Calu3 (cell line): ENCODE measurements around the gene PHEX. TPM values are rescaled to one million over a fixed set of nuclear protein-coding genes. Genes with fewer than 3 reads are reported as not detected.

ENCODE experiments used
- BruUV-seq: library from RNA; stranded (reverse); fragments of 400-500 nt; replicated peaks from 2 replicates; lab custom pipeline; 2021; lab: Mats Ljungman, UMichigan
- CTCF ChIA-PET: fragments of 300-600 bp; sonication (Branson Sonifier 250); formaldehyde crosslinking; loops from one replicate; lab custom pipeline; 2022; ENCODE audit warnings: antibody characterized with exemption; lab: Charles Lee
- DNase-seq: peaks from one replicate; pipeline ENCODE4 v3.0.0; 2022
- H3K27ac Mint-ChIP-seq: one replicate; pipeline ENCODE4 v1.8.0; 2022; ENCODE audit warnings: mixed read lengths; ENCODE audit not compliant: unreplicated experiment
- H3K27me3 Mint-ChIP-seq: one replicate; pipeline ENCODE4 v1.8.0; 2022; ENCODE audit warnings: mixed read lengths; ENCODE audit not compliant: unreplicated experiment
- H3K36me3 Mint-ChIP-seq: one replicate; pipeline ENCODE4 v1.8.0; 2022; ENCODE audit warnings: mild to moderate bottlenecking, moderate library complexity, mixed read lengths; ENCODE audit not compliant: insufficient read depth, unreplicated experiment
- H3K4me1 Mint-ChIP-seq: one replicate; pipeline ENCODE4 v1.8.0; 2022; ENCODE audit warnings: mild to moderate bottlenecking, low read depth, mixed read lengths; ENCODE audit not compliant: unreplicated experiment
- H3K4me3 Mint-ChIP-seq: one replicate; pipeline ENCODE4 v1.8.0; 2022; ENCODE audit warnings: mild to moderate bottlenecking, low read depth, moderate library complexity, mixed read lengths; ENCODE audit not compliant: unreplicated experiment
- H3K9me3 Mint-ChIP-seq: one replicate; pipeline ENCODE4 v1.8.0; 2022; ENCODE audit warnings: low read depth, mixed read lengths; ENCODE audit not compliant: unreplicated experiment
- CTCF ChIP-seq: fragments of 200-600 bp; IDR thresholded peaks from one replicate; pipeline ENCODE4 v1.8.0; 2022; ENCODE audit warnings: antibody characterized with exemption; ENCODE audit not compliant: unreplicated experiment
- intact Hi-C: fragments of 100-400 bp; cut with micrococcal nuclease; formaldehyde crosslinking; loops from one replicate; pipeline ENCODE4 v1.10.0; 2022; ENCODE audit not compliant: unreplicated experiment
- total RNA-seq: library from RNA; stranded (reverse); gene quantifications from 2 replicates; pipeline ENCODE4 v1.2.3, GENCODE V29; 2022

The PHEX gene
- total RNA-seq, 1 experiment from 2014 or later = 0.57 TPM

- BruUV-seq = no TSS peak
- intact Hi-C loops = no loop called here
These were observed 174.7 kb downstream of the PHEX start for GRCh38 chrX:22206781-22207180.

GRCh38 chrX:22220941-22221340 lies 188.8 kb downstream of the PHEX start:
- Mint-ChIP-seq H3K36me3 (no peaks in the 10 kb centered on the region), H3K9me3 (peaks cover 2% of the 10 kb centered on the region), H3K4me1 (no peaks in the 10 kb centered on the region), H3K27ac (no peak overlapping the region), H3K4me3 (no peak overlapping the region), H3K27me3 (no peaks in the 10 kb centered on the region)
- no peak for DNase-seq
- intact Hi-C loops = no loop called here
- CTCF ChIA-PET = no interaction called here
- TF ChIP-seq CTCF = no peak
- BruUV-seq = no TSS peak

More at GRCh38 chrX:22206781-22207180, 174.7 kb downstream of the PHEX start:
- Mint-ChIP-seq H3K4me3 (no peak overlapping the region), H3K4me1 (no peaks in the 10 kb centered on the region), H3K36me3 (no peaks in the 10 kb centered on the region), H3K27me3 (no peaks in the 10 kb centered on the region), H3K9me3 (no peaks in the 10 kb centered on the region), H3K27ac (no peak overlapping the region)
- CTCF ChIA-PET = interaction anchor here (0.9 kb wide), 1 partner anchor 12 kb away, joined by 3 read pairs; no protein-coding TSS in a partner anchor
- DNase-seq = no peak
- no peak for TF ChIP-seq CTCF

GRCh38 chrX:22234380-22234779 lies 202.3 kb downstream of the PHEX start:
- TF ChIP-seq CTCF = no peak
- no peaks in the 10 kb centered on the region for H3K36me3 Mint-ChIP-seq
- intact Hi-C loops = no loop called here
- H3K9me3 Mint-ChIP-seq = no peaks in the 10 kb centered on the region
- H3K4me3 Mint-ChIP-seq = no peak overlapping the region
- H3K27ac Mint-ChIP-seq = no peak overlapping the region
- BruUV-seq = no TSS peak
- no peak for DNase-seq
- H3K4me1 Mint-ChIP-seq = no peaks in the 10 kb centered on the region
- H3K27me3 Mint-ChIP-seq = no peaks in the 10 kb centered on the region
- CTCF ChIA-PET = no interaction called here

- CTCF ChIA-PET = no interaction called here
- TF ChIP-seq CTCF = no peak
- H3K27me3 Mint-ChIP-seq = no peaks in the 10 kb centered on the region
- BruUV-seq = no TSS peak
- DNase-seq = no peak
- H3K4me1 Mint-ChIP-seq = no peaks in the 10 kb centered on the region
- no peaks in the 10 kb centered on the region for H3K36me3 Mint-ChIP-seq
- H3K9me3 Mint-ChIP-seq = peaks cover 4% of the 10 kb centered on the region
- H3K4me3 Mint-ChIP-seq = no peak overlapping the region
- intact Hi-C loops = no loop called here
- H3K27ac Mint-ChIP-seq = no peak overlapping the region
These were observed 205.4 kb downstream of the PHEX start for GRCh38 chrX:22237479-22237878.
